ENCODE measurements around the gene THSD7B. TPM values are rescaled to one million over a fixed set of nuclear protein-coding genes. Genes with fewer than 3 reads are reported as not detected.

The THSD7B gene
- total RNA-seq, 1 donor, result under 0.01 TPM

- no peaks in the 10 kb centered on the region for H3K79me2 ChIP-seq (ENCODE audit: insufficient read depth, low read length)
- H2AFZ ChIP-seq (ENCODE audit: low read length), result no peak overlapping the region
- TF ChIP-seq CTCF (IDR thresholded peaks at IDR 0.05; ENCODE audit: extremely low read depth, low read depth, low read length), result no peak
- no peak overlapping the region for H3K4me2 ChIP-seq (ENCODE audit: insufficient read depth, low read length)
- H3K36me3 ChIP-seq (ENCODE audit: insufficient read depth, low read length), result no peaks in the 10 kb centered on the region
- H3K4me1 ChIP-seq (ENCODE audit: insufficient read depth, low read length), result no peaks in the 10 kb centered on the region
- no peak overlapping the region for H3K4me3 ChIP-seq (ENCODE audit: insufficient read depth, low read length)
- H4K20me1 ChIP-seq (ENCODE audit: insufficient read depth, low read length), result no peaks in the 10 kb centered on the region
- H3K27me3 ChIP-seq (ENCODE audit: insufficient read depth, low read length), result no peaks in the 10 kb centered on the region
- DNase-seq (ENCODE audit: insufficient read length, low spot score, missing footprints), result no peak
- no peak overlapping the region for H3K27ac ChIP-seq (ENCODE audit: low read depth, low read length)
- no peaks in the 10 kb centered on the region for H3K9me3 ChIP-seq (ENCODE audit: low read depth, low read length)
Measured at GRCh38 chr2:137348301-137348700, 583.0 kb downstream of the THSD7B start.

- Histone ChIP-seq H3K27me3 (ENCODE audit: insufficient read depth, low read length) (no peaks in the 10 kb centered on the region), H4K20me1 (ENCODE audit: insufficient read depth, low read length) (no peaks in the 10 kb centered on the region), H2AFZ (ENCODE audit: low read length) (no peak overlapping the region), H3K27ac (ENCODE audit: low read depth, low read length) (no peak overlapping the region), H3K4me1 (ENCODE audit: insufficient read depth, low read length) (no peaks in the 10 kb centered on the region), H3K4me3 (ENCODE audit: insufficient read depth, low read length) (no peak overlapping the region), H3K36me3 (ENCODE audit: insufficient read depth, low read length) (no peaks in the 10 kb centered on the region), H3K79me2 (ENCODE audit: insufficient read depth, low read length) (no peaks in the 10 kb centered on the region), H3K4me2 (ENCODE audit: insufficient read depth, low read length) (no peak overlapping the region), H3K9me3 (ENCODE audit: low read depth, low read length) (no peaks in the 10 kb centered on the region)
- TF ChIP-seq CTCF (IDR thresholded peaks at IDR 0.05; ENCODE audit: extremely low read depth, low read depth, low read length), result no peak
- no peak for DNase-seq (ENCODE audit: insufficient read length, low spot score, missing footprints)
Measured at GRCh38 chr2:137357634-137358033, 592.3 kb downstream of the THSD7B start.

GRCh38 chr2:137367361-137367760, 602.0 kb downstream of the THSD7B start:
- Histone ChIP-seq H3K4me2 (ENCODE audit: insufficient read depth, low read length) (no peak overlapping the region), H4K20me1 (ENCODE audit: insufficient read depth, low read length) (no peaks in the 10 kb centered on the region), H3K27ac (ENCODE audit: low read depth, low read length) (no peak overlapping the region), H2AFZ (ENCODE audit: low read length) (no peak overlapping the region), H3K27me3 (ENCODE audit: insufficient read depth, low read length) (no peaks in the 10 kb centered on the region), H3K4me1 (ENCODE audit: insufficient read depth, low read length) (no peaks in the 10 kb centered on the region), H3K9me3 (ENCODE audit: low read depth, low read length) (no peaks in the 10 kb centered on the region), H3K4me3 (ENCODE audit: insufficient read depth, low read length) (no peak overlapping the region), H3K36me3 (ENCODE audit: insufficient read depth, low read length) (no peaks in the 10 kb centered on the region), H3K79me2 (ENCODE audit: insufficient read depth, low read length) (no peaks in the 10 kb centered on the region)
- TF ChIP-seq CTCF (IDR thresholded peaks at IDR 0.05; ENCODE audit: extremely low read depth, low read depth, low read length), result no peak
- no peak for DNase-seq (ENCODE audit: insufficient read length, low spot score, missing footprints)

- TF ChIP-seq CTCF (IDR thresholded peaks at IDR 0.05; ENCODE audit: extremely low read depth, low read depth, low read length), result no peak
Measured at GRCh38 chr2:137369106-137369505, 603.8 kb downstream of the THSD7B start.

More at GRCh38 chr2:137369106-137369505, 603.8 kb downstream of the THSD7B start:
- Histone ChIP-seq H3K27me3 (ENCODE audit: insufficient read depth, low read length) (no peaks in the 10 kb centered on the region), H3K4me1 (ENCODE audit: insufficient read depth, low read length) (no peaks in the 10 kb centered on the region), H3K4me3 (ENCODE audit: insufficient read depth, low read length) (no peak overlapping the region), H3K27ac (ENCODE audit: low read depth, low read length) (no peak overlapping the region), H2AFZ (ENCODE audit: low read length) (no peak overlapping the region), H3K36me3 (ENCODE audit: insufficient read depth, low read length) (no peaks in the 10 kb centered on the region), H3K4me2 (ENCODE audit: insufficient read depth, low read length) (no peak overlapping the region), H3K79me2 (ENCODE audit: insufficient read depth, low read length) (no peaks in the 10 kb centered on the region), H3K9me3 (ENCODE audit: low read depth, low read length) (no peaks in the 10 kb centered on the region), H4K20me1 (ENCODE audit: insufficient read depth, low read length) (no peaks in the 10 kb centered on the region)
- DNase-seq (ENCODE audit: insufficient read length, low spot score, missing footprints), result no peak

All from osteoblast (primary cell).